AG08396 (cell line): Measurements from ENCODE around the gene DNAI2.

Experiments used
- DNase-seq: peaks from one replicate; pipeline ENCODE4 v3.0.0; 2012; ENCODE audit warnings: low spot score, mixed read lengths

Gene DNAI2

GRCh38 chr17:74305865-74306654, 32.0 kb downstream of the DNAI2 start:
- DNase-seq = no peak

GRCh38 chr17:74307984-74308773, 34.1 kb downstream of the DNAI2 start:
- no peak for DNase-seq

GRCh38 chr17:74309902-74310301, 35.9 kb downstream of the DNAI2 start:
- no peak for DNase-seq

GRCh38 chr17:74314877-74315276, 40.8 kb downstream of the DNAI2 start:
- DNase-seq = no peak

GRCh38 chr17:74316220-74316619, 42.2 kb downstream of the DNAI2 start:
- DNase-seq = no peak

GRCh38 chr17:74317071-74317470, 43.0 kb downstream of the DNAI2 start:
- no peak for DNase-seq

- no peak for DNase-seq
Measured at GRCh38 chr17:74318391-74318790, 44.4 kb downstream of the DNAI2 start.

GRCh38 chr17:74324521-74324920, 50.5 kb downstream of the DNAI2 start:
- DNase-seq = no peak

GRCh38 chr17:74325376-74325742, 51.3 kb downstream of the DNAI2 start:
- no peak for DNase-seq

- DNase-seq = peak; percentile 51
Measured at GRCh38 chr17:74325743-74326379, 51.8 kb downstream of the DNAI2 start, which contains the start of gene KIF19. TSS of gene KIF19 (plus strand) at chr17:74326226. CDS start at chr17:74326350, 124 bp downstream.

GRCh38 chr17:74326506-74326905, 52.5 kb downstream of the DNAI2 start:
- DNase-seq = no peak

GRCh38 chr17:74328487-74328886, 54.5 kb downstream of the DNAI2 start:
- DNase-seq = no peak

- no peak for DNase-seq
Measured at GRCh38 chr17:74329378-74329777, 55.3 kb downstream of the DNAI2 start.

- no peak for DNase-seq
Measured at GRCh38 chr17:74330446-74330845, 56.4 kb downstream of the DNAI2 start.

- no peak for DNase-seq
Measured at GRCh38 chr17:74332017-74332650, 58.1 kb downstream of the DNAI2 start.

GRCh38 chr17:74332763-74333283, 58.8 kb downstream of the DNAI2 start:
- no peak for DNase-seq

- DNase-seq = no peak
Measured at GRCh38 chr17:74334393-74335039, 60.5 kb downstream of the DNAI2 start.

- DNase-seq = no peak
Measured at GRCh38 chr17:74335529-74336062, 61.6 kb downstream of the DNAI2 start.

GRCh38 chr17:74336307-74336706, 62.3 kb downstream of the DNAI2 start:
- no peak for DNase-seq

GRCh38 chr17:74337834-74338500, 63.9 kb downstream of the DNAI2 start:
- no peak for DNase-seq
